Measurements from ENCODE around the gene CDC42BPB.
A peak's percentile ranks its signal among the peaks of the same experiment; 100 is the strongest.

CDC42BPB gene

DNA sequence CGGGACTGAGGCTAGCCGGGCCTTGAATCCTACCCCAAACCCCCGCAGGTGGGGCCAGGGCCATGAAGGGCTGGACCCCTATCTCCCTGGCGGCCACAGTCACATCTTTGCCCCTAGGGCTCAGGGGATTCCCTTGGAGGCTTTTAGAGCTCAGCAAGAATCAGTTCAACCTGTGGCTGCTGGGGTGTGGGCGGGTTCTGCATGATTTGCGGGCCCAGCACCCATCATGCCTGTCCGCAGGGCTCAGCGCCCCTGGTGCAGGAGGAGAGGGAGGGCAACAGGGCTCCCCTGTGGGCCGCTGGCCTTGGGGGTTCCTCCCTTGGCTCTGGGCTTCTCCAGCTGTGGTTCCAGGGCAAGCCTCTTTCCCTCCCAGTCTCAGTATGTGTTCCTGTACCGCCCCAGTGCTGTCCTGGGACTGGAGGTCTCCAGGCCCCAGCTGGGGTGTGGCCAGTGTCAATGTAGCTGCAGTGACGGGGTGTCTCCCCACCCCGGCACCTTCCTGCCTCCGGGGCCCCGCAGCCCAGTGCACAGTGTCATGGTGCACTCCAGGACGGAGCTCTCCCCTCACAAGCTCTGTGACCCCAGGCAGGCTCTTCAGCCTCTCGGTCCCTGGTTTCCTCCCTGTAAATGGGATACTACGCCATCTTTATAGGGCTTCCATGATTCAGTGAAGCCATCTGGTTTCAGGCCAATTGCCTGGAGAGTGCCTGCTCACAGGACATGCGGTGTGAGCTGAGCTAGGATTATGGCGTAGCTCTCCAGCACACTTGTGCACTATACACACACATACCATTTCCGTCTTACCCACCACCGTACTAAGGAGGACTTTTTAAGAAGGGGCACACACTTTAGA, 16.8 kb upstream of the CDC42BPB start:
- DNase-seq (ENCODE audit: low read depth), result no peak

DNA sequence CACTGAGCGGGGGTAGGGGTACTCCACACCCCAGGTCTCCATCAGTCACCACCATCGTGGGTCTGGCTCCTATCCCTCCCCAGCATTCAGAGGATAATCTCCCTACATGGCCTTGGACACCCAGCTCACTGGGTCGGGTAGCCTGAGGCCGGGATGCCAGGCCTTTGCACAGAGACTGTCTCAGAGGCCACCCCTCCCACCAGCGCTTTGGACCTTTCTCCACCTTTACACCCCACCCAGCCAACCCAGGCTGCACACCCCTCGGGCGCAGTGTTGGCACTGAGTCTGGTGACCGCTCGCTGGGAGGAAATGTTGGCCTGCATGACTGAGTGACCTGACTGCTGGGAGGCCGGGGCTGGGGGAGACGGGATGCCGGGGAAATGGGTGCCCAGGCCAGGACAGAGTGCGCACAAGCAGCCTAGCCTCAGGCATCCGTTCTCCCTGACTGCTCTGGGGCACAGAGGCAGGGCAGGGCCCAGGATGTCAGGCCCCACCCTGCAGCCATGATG, 16.1 kb upstream of the CDC42BPB start:
- DNase-seq (ENCODE audit: low read depth), result no peak

DNA sequence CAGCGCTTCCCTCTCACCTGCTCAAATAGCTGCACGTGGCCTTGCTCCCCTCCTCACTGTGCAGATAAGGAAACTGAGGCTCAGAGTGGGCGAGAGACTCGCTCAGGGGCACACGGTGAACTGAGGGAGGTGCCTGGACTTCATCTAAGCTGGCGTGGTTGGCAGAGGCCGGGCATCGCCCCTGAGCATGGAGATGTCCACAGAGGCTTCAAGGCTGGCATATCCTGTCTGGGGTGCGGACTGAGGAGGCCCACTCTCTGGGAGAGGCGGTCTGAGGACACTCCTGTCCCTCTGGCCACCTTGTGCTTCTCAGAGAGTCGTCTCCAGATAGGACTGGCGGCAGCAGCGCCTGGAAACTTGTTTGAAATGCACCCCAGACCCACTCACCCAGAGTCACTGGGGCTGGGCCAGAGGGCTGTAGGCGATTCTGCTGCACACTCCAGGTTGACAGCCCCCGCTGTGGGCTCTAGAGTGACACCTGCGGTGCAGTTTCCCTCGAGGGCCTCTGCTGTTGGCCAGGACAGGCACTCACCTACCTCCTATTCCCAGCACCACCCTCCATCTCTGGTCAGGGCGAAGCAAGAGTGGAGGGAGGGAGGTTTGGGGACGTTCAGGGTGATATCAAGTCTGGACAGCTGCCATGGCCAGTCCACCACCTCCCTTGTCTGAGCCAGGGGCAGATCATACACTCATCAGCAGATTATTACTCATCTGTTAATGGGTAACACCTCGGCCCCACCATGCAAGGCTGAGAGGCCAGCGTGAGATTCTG, 15.4 kb upstream of the CDC42BPB start:
- no peak for DNase-seq (ENCODE audit: low read depth)

DNA sequence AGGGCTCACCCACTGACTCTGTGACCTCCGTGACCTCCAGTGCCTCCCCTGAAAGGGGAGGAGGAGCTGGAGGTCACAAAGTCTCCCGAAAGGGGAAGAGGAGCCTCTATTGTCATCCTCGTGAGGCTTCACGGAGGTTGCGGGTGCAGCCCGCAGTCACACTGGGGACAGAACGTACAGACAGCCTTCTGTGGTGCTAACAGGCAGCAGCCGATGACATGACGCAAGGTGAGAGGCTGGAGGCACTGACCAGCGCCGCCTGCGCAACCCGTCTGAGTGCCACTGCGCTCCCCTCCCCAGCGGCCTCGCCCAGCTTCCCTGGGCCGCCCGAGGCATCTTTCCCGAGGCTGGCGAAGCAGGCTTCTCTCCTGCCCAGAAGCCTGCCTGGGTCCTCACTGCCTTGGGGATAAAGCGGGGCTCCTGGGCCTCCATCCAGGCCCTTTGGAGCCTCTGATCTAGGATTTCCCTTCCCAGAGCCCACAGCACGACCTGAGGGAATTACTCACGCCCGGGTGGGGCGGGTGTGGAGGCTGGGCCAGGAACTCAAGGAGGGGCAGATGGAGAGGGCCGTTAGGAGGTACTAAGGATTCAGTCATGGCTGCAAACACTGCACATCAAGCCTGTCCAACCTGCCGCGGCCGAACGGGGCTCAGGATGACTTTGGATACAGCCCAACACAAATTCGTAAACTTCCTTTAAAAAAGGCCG, 14.3 kb upstream of the CDC42BPB start:
- DNase-seq (ENCODE audit: low read depth), result no peak

DNA sequence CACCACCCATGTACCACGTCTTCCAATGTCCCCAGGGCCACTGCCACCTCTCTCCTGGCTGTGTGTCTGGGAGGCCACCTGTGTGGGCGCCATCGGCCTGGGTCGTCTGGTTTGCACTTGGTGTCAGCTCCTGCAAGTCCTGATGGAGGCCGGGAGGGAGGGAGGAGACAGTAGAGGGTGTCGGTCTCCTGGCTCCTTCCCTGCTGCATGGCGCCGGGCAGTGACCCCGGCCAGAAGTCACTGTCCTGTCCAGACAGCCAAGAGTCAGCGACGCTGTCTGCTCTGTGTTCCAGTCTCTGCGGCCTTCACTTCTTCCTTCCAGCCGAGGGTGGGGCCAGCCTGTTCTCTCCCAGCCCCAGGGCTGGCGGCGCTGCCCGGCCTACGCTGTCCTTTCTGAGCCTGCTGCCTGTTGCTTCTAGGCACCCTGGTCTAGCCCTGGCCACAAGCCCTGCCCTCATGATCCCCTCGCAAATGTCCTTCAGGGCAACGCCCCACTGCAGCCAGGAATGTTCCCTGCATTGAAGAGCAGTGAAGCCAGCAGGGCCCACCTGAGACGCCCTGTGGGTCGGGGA, 13.7 kb upstream of the CDC42BPB start:
- no peak for DNase-seq (ENCODE audit: low read depth)

DNA sequence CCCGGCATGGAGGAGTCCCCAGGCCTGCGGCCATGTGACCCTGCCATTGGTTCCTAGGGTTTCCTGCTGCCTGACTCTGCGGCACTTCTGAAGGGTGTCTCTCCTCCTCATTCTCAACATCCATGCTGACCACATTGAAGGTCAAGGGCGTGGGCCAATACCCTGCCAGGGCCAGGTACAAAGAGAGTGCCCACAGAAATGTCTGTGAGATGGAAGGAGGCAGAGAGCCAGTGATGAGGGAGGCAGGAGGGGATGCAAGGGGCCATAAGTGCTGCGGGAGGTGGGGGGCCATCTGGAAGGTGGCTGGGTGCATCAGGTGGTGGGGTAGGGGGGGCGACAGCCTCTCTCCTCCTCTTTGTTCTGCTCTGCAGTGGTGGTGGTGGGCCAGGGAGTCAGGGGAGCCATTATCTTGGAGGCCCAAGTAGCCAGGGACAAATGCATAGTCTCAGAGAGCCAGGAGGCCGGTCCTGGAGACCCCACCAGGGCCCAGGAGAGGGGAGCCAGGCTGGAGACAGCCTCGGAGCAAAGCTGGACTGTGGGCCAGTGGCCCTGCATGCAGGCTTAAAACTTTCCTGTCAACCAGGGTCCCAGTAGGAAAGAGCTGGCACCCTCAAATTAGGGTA, 13.0 kb upstream of the CDC42BPB start:
- no peak for DNase-seq (ENCODE audit: low read depth)

DNA sequence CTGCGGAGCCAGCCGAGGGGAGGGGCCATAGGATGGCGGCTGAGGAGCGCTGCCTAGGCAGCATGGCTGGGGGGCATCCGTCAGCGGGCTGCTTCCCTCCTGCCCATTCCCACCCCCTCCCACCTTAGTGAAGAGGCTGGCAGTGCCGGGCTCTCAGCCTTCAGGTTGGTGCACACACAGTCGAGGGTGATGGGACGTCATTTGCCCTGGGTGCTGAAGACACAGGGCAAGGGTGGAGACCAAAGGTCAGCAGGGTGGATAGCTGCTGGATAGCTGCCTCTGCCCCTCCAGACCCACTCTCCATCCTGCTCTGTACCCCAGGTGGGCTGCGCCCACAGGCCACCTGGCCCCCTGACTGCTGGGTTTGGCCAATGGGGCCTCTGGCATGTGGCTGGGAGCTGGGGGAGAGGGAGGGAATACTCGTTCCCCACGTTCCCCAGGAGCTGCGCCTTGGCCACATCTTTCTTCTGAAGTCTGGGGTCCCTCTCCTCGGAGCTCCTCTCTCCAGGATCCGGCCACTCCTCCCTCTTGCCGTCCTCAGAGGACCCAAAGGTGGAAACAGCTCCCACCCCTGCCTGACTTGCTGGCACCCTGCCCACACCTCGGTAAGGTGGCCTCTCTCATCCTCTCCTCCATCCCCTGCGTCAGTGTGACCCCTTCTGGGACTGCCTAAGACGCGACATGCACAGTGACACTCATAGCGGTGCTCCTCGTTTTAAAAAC, 11.2 kb upstream of the CDC42BPB start:
- no peak for DNase-seq (ENCODE audit: low read depth)

DNA sequence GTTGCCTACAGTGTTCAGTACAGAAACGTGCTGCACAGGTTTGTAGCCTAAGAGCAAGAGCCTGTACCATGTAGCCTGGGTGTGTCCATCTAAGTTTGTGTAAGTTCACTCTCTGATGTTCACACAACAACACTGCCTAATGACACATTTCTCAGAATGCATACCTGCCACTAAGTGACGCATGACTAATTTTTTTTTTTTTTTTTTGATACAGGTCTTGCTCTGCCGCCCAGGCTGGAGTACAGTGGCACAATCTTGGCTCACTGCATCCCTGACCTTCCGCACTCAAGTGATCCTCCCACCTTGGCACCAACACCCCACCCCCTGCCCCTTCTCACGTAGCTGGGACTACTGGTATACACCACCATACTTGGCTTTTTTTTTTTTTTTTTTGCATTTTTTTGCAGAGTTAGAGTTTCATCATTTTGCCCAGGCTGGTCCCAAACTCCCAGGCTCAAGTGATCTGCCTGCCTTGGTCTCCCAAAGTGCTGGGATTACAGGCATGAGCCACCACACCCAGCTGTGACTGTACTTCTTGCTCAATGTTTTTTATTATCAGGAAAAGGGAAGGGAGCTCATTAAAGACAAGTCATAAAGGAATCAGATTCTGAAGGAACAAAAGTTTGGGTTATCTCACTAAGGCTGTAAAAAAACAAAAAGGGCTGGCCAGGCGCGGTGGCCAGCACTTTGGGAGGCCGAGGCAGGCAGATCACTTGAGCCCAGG, 10.0 kb upstream of the CDC42BPB start:
- peak; percentile 86 for DNase-seq (ENCODE audit: low read depth)

DNA sequence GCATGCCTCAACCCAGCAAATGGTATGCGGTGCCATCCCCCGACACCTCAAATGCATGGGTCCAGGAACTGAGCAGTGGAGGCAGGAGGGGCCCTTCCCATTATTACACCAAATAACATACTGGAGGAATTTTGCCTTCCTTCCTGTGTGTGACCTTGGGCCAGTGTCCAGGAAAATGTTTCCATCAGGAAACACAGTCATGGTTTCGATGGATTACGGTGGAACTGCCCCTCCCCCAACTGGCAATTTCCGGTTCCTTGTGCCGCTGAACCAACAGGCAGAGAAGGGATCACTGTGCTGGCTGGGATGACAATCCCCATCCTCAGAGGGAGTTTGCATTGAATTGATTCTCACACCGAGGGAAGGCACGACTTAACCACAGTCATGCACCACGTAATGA, 9.1 kb upstream of the CDC42BPB start:
- DNase-seq (ENCODE audit: low read depth), result no peak

DNA sequence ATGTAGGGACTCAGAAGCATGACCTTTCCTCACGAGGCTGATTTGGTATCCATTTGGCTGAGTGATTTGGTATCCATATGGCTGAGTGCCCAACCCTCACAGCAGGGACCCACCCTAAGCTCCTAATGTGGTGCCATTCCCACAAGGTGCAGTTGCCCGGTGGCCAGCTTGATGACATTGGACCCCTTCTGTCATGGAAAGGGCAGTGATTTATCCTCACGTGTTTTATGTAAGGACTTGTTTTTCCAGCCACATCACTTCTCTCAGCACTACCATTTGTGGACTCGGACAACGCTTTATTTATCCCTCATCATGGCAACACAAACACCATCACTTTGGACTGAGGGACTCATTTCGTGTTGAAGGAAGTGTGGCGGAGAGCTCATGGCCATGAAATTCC, 8.5 kb upstream of the CDC42BPB start:
- DNase-seq (ENCODE audit: low read depth), result no peak

DNA sequence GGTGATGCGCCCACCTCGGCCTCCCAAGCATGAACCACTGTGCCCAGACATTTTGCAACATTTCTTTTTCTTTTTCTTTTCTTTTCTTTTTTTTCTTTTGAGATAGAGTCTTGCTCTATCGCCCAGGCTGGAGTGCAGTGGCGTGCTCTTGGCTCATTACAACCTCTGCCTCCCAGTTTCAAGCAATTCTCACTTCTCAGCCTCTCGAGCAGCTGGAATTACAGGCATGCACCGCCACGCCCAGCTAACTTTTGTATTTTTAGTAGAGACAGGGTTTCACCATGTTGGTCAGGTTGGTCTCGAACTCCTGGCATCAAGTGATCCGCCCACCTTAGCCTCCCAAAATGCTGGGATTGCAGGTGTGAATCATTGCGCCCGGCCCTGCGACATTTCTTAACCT, 7.6 kb upstream of the CDC42BPB start:
- no peak for DNase-seq (ENCODE audit: low read depth)

DNA sequence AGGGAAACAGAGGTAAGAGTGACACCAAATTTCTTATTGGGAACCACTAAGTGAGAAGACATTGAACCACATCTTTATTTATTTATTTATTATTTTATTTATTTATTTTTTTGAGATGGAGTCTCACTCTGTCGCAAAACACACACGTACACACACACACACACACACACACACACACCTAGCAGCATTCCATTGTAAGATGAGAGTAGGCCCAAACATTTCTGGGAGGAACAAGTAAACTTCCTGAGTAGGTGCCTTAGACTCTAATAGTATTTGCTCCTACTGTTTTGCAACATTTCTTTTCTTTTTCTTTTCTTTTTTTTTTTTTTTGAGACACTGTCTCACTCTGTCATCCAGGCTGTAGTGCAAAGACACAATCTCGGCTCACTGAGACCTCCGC, 7.1 kb upstream of the CDC42BPB start:
- DNase-seq (ENCODE audit: low read depth), result no peak

DNA sequence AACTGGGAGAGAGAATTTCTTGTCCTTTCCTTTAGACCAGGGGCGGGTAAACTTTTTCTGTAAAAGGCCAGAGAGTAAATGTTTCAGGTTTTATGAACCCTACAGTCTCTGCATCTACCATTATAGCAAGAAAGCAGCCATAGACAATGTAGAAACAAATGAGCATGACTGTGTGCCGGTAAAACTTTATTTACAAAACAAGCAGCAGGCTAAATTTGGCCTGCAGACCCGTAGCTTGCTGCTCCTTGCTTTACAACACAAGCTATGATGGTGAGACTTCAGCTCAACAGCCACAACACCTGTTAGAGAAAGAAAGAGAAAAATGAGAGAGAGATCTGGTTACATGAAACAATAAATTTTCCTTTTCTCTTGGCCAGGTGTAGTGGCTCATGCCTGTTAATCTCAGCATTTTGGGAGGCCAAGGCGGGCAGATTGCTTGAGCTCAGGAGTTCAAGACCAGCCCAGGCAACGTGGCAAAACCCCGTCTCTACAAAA, 4.2 kb upstream of the CDC42BPB start:
- DNase-seq (ENCODE audit: low read depth), result no peak

DNA sequence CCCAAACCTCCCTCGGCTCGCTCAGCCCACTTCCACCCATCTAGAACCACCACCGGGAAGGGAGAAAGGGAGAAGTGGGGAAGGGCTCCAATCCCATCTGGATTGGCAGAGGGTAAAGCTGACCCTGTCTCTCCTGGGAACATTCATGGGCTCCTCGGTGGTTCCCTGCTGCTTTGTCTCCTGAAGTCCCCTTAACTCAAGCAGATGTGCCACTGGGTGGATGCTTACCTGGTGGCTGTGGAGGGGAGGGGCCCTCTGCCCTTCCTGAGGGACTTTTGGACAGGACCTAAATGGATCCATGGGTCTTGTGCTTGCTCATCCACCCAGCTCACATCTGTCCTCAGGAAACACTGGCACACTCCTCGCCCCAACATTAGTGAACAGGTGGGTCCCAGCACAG, 2.2 kb upstream of the CDC42BPB start:
- no peak for DNase-seq (ENCODE audit: low read depth)

DNA sequence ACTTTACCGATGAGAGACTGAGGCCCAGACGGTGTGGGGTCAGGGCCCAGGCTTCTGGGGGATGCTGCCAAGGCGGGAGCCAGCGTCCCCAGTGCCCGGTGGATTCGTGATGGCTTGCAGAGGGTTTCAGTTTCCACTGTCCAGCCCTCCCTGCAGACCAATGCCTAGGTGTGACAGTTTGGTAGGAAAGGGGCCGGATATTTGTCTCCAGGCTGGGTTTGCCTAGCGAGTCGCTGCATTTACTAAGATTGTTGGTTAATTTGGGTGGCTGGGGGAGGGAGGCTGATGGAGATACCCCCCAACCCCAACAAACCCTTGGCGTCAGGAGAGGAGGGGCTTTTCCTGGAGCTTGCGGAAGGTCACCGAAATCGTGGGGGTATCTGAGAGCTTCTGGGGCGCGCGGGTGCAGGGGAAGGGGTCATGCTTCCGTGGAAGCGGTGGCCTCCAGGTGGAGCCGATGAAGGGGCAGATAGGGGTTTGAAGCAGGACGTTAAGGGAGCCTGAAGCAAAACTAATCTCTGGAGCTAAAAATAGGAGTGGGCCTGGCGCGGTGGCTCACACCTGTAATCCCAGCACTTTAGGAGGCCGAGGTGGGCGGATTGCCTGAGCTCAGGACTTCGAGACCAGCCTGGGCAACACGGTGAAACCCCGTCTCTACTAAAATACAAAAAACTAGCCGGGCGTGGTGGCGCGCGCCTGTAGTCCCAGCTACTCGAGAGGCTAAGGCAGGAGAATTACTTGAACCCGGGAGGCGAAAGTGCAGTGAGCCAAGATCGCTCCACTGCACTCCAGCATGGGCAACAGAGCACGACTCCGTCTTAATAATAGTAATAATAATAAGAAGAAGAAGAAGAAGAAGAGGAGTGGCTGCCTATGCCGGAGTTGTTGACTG, 1.1 kb upstream of the CDC42BPB start:
- peak; percentile 36 for DNase-seq (ENCODE audit: low read depth)

DNA sequence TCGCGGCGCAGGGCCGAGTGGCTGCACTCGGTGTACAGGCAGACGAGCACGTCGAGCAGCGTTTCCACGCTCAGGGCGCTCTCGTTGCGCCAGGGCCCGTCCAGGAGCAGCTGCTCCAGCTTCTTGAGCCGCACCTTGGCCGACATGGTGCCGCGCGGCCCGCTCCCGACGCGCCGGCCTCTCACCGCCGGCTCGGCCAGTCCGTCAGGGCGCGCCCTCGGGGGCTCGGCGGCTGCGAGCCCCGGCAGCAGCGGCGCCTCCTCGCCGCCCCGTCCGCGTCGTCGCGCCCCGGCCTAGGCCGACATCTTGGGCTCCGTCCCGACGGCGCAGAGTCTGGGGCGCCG, 349 bp downstream of the CDC42BPB start:
- DNase-seq (ENCODE audit: low read depth), result no peak

DNA sequence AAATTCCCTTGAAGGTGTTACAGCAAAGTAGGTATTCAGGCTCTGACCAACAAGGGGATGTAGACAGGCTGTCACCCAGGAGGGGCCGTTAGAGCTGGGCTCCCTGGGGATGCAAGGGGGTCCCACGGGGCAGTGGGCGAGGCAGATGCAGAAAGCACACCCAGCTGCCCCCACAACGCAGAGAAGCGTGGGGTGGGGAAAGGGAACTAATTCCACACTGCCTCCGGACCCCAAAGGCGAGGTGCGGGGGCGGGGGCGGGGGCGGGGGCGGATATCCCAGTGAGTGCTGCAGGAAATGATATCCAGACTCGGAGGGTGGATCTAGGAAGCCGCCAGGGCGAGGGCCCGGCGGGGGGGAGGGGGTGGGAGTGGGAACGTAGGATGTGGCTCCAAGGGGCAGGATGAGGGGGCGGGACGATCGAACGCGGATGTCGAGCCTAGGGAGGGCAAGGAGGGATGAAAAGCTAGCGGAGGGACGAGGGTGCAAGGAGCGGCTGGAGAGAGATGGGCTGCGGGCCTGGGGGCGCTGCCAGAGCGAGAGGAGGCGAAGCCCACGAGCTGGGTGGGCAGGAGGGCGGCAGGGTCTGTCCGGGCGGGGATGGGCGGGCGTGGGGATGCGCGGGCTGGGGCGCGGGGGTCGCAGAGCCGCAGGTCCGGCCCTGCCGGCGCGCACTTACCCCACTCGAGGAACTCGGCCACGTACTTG, 874 bp downstream of the CDC42BPB start:
- peak; percentile 85 for DNase-seq (ENCODE audit: low read depth)

DNA sequence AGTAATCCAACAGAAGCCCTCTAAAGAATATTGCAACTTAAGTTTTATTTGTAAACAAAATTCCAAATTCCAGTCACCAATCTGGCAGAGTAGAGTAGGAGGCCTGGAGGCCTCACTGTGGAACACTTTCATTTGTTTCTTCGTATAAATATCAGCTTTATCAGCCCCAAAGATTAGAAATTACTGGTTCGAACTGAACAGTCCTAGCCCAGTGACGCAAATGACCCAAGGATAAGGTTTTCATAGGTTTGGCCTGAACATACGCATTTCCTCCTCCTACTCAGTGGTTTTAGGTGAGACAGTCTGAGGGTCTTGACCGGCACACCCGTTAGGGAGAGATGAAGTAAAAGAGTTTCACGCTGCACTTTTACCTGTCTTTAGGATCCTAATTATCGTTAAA, 1.7 kb downstream of the CDC42BPB start:
- no peak for DNase-seq (ENCODE audit: low read depth)

DNA sequence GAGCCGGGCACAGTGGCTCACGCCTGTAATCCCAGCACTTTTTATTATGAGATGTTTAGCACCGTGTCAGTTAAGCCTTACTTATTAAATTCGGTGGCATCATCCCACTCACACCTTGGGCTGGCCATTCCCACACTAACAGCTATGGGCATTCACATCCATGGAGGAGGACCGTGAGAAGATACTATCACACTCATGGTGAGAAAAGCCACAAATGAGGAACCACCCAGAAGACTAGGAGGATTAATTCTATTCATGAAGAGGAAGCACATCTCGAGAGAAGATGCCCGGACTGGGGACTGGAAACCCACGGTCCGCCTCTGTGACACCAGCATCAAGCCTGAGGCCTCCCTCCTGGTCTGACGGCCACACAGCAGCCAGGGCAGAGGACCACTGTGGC, 4.9 kb downstream of the CDC42BPB start:
- no peak for DNase-seq (ENCODE audit: low read depth)
